Measurements from ENCODE around the gene OR51I2. TPM values are rescaled to one million over a fixed set of nuclear protein-coding genes. Genes with fewer than 3 reads are reported as not detected.
A peak's percentile ranks its signal among the peaks of the same experiment; 100 is the strongest.

OR51I2 gene
- total RNA-seq, 2 donors from 2014 or later, result not detected

DNA sequence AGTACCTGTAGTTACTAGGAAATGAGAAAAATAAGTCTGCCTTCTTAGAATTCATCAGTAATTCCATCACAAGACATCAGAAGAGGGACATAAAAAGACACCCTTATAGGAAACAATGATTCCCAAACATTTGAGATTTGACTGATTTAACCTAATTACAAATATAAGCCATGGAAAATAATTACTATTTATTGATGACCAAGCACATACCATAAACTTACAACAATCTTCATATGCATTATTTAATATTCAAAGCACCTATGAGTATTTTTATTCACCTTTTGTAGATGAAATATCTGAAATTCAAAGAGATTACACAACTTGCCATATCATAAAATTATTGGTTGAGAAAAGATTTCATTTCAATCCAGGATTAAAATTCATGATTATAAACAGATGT is 24.8 kb downstream of the OR51I2 start:
- Histone ChIP-seq H3K27ac (no peak overlapping the region), H3K9me3 (no peaks in the 10 kb centered on the region), H3K36me3 (replicated peaks in 1 of 2; ENCODE audit: insufficient read depth in 1 of 2, low read depth in 2 of 2) (no peaks in the 10 kb centered on the region), H3K27me3 (no peaks in the 10 kb centered on the region), H3K4me1 (no peaks in the 10 kb centered on the region), H3K4me3 (no peak overlapping the region)
- TF ChIP-seq POLR2A (IDR thresholded peaks at IDR 0.05) (no peak), CTCF (IDR thresholded peaks at IDR 0.05) (no peak)
- intact Hi-C loops (cut with DNase I), result no loop called here
- DNase-seq, result no peak
- ATAC-seq, result no peak

DNA sequence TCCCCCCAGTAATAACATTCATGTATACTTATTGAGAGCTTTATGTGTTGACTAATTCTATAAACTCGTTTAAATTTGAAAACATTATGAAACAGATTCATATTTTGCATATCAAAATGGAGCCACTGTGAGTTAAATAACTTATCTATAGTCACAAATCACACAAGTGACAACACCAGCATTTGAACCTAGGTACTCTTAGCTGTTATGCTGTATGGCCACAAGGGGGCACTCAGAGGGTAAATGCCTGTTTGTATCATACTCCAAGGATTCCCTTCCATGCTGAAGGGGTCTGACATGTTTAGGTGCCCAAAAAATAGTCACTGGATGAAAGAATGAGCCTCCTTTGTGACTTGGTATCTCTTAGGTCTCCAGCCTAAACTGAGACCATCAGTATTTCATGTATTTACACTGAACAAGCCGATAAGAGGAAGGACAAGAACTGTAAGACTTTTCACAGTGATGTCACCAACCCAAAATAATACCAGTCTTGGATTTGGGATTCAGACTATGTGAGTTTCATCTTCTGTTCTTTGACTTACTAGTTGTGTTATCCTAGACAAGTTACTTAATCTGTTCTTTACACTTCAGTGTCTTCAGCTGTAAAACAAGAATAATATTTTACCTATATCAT is 27.2 kb downstream of the OR51I2 start:
- 34% methylated on average over 2 of the region's 2 CpGs for WGBS, 2 donors
- Histone ChIP-seq H3K9me3 (no peaks in the 10 kb centered on the region), H3K4me1 (no peaks in the 10 kb centered on the region), H3K36me3 (replicated peaks in 1 of 2; ENCODE audit: insufficient read depth in 1 of 2, low read depth in 2 of 2) (no peaks in the 10 kb centered on the region), H3K4me3 (no peak overlapping the region), H3K27ac (no peak overlapping the region), H3K27me3 (no peaks in the 10 kb centered on the region)
- DNase-seq, result peak; percentile 43 to 54 (median 47)
- ATAC-seq, result peak; percentile 56
- intact Hi-C loops (cut with DNase I), result no loop called here
- TF ChIP-seq CTCF (IDR thresholded peaks at IDR 0.05) (peak; percentile 40 to 74 (median 65)), POLR2A (IDR thresholded peaks at IDR 0.05) (no peak)

- Histone ChIP-seq H3K36me3 (replicated peaks in 1 of 2; ENCODE audit: insufficient read depth in 1 of 2, low read depth in 2 of 2) (no peaks in the 10 kb centered on the region), H3K27ac (no peak overlapping the region), H3K9me3 (no peaks in the 10 kb centered on the region), H3K27me3 (no peaks in the 10 kb centered on the region), H3K4me1 (no peaks in the 10 kb centered on the region), H3K4me3 (no peak overlapping the region)
- intact Hi-C loops (cut with DNase I), result loop anchor here (10.0 kb wide), 1 partner anchor 319 kb away; the partner anchor contains the start of gene OR52N2
- DNase-seq (no peak), ATAC-seq (no peak)
- 82% methylated on average over 3 of the region's 3 CpGs for WGBS, 2 donors
- TF ChIP-seq POLR2A (IDR thresholded peaks at IDR 0.05) (no peak), CTCF (IDR thresholded peaks at IDR 0.05) (no peak)
Measured at GRCh38 chr11:5486003-5486402, 36.9 kb downstream of the OR51I2 start.

DNA sequence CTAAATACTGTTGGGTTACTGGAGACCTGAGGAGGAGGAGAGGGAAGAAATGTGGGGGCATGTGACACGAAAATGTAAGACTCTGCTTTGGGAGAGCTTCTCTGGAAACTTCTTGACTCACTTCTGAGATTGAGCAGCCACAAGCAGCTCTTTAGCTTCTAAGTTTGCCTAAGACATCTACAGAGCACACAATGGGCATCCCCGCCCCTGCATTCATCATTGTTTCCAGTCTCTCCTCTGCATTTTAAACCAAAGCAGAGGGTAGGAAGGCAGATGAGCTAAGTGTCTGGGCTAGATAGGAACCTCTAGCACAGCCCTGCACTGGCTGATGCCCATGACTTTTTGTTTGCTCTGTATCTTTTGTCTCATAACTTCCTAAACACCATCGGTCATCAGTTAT is 37.3 kb downstream of the OR51I2 start:
- H3K9me3 ChIP-seq, result no peaks in the 10 kb centered on the region
- DNase-seq (no peak), ATAC-seq (no peak)
- WGBS, 2 donors, result 49 to 56% methylated on average over 3 of the region's 3 CpGs
- no peaks in the 10 kb centered on the region for H3K36me3 ChIP-seq (replicated peaks in 1 of 2; ENCODE audit: insufficient read depth in 1 of 2, low read depth in 2 of 2)
- no peaks in the 10 kb centered on the region for H3K27me3 ChIP-seq
- TF ChIP-seq CTCF (IDR thresholded peaks at IDR 0.05), result no peak
- TF ChIP-seq POLR2A (IDR thresholded peaks at IDR 0.05), result no peak
- intact Hi-C loops (cut with DNase I), result loop anchor here (10.0 kb wide), 1 partner anchor 318 kb away; the partner anchor contains the start of gene OR52N2
- no peak overlapping the region for H3K27ac ChIP-seq
- H3K4me1 ChIP-seq, result no peaks in the 10 kb centered on the region
- no peak overlapping the region for H3K4me3 ChIP-seq

- Histone ChIP-seq H3K27me3 (no peaks in the 10 kb centered on the region), H3K9me3 (no peaks in the 10 kb centered on the region), H3K4me1 (no peaks in the 10 kb centered on the region), H3K4me3 (no peak within 1 kb of the TSS), H3K36me3 (replicated peaks in 1 of 2; ENCODE audit: insufficient read depth in 1 of 2, low read depth in 2 of 2) (no peaks in the 10 kb centered on the region), H3K27ac (no peak within 1 kb of the TSS)
- DNase-seq (no peak), ATAC-seq (no peak)
- TF ChIP-seq POLR2A (IDR thresholded peaks at IDR 0.05), result no peak
- TF ChIP-seq CTCF (IDR thresholded peaks at IDR 0.05), result no peak
- intact Hi-C loops (cut with DNase I), result loop anchor here (10.0 kb wide), 1 partner anchor 316 kb away; the partner anchor contains the start of gene OR52N2
Measured at GRCh38 chr11:5488385-5488784, 39.3 kb downstream of the OR51I2 start, which contains the start of gene OR52D1. Gene OR52D1 (plus strand): TSS chr11:5488685. CDS start chr11:5488707, 22 bp downstream.

All from body of pancreas (tissue), 4 donors.